ENCODE results near the gene CD22. TPM values are rescaled to one million over a fixed set of nuclear protein-coding genes. Genes with fewer than 3 reads are reported as not detected.
"Not testable (repeated sequence)": the region's sequence is repeated elsewhere in the genome, so short reads cannot be mapped to it uniquely, and the experiment has no call there.

CD22 gene
- under 1 TPM; 0.52 to 0.63 TPM for total RNA-seq

DNA sequence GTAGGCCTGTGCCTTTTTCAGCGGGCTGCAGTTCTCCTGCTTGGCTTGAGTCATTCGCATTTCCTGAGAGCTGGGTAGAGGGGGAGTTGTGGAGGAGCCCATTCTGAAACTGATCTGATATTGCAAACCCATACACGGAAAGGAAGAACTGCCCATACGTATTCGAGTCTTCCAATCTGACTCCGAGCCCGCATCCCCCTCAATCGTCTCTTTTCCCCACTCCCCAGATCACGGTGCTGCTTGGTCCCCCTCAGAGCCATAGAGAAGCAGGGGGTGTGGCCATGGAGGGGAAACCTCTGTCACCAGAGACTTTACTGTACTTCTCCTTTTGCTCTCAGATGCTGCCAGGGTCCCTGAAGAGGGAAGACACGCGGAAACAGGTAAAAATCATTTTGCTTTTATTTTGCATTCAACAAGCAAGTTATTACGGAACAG lies at the start of gene CD22:
Gene CD22 (plus strand): TSS at position 337 of the 435 bp plus-strand sequence. CDS start 2,854 bp downstream, outside the sequence.
- Mint-ChIP-seq H3K9me3 (ENCODE audit: insufficient read depth) (no peaks in the 10 kb centered on the region), H3K27me3 (ENCODE audit: low read depth) (peaks cover 9% of the 10 kb centered on the region), H3K4me3 (no peak within 1 kb of the TSS), H3K4me1 (ENCODE audit: low read depth) (peaks cover 21% of the 10 kb centered on the region), H3K36me3 (ENCODE audit: low read depth) (no peaks in the 10 kb centered on the region), H3K27ac (no peak within 1 kb of the TSS)
- ATAC-seq = no peak
- ChIA-PET POLR2A (no interaction called here), CTCF (no interaction called here)
- no peak for DNase-seq

DNA sequence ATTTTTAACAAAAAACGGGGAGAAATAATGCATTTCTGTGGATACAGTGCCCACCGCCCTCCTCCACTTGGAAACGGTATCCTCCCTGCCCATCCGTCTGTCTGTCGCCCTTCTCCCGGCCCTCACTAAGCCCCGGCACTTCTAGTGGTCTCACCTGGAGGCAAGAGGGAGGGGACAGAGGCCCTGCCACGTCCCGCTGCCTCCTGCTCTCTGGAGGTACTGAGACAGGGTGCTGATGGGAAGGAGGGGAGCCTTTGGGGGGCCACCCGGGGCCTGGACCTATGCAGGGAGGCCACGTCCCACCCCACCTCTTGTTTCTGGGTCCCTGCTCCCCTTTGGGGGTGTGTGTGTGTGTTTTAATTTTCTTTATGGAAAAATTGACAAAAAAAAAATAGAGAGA lies 49.6 kb upstream of the CD22 start:
- CTCF ChIA-PET = interaction anchor here (0.8 kb wide), 1 partner anchor 137 kb away, joined by 3 read pairs; no protein-coding TSS in a partner anchor
- H3K4me1 Mint-ChIP-seq (ENCODE audit: low read depth) = no peaks in the 10 kb centered on the region
- ATAC-seq = no peak
- DNase-seq = no peak
- no peak overlapping the region for H3K4me3 Mint-ChIP-seq
- peaks cover 18% of the 10 kb centered on the region for H3K36me3 Mint-ChIP-seq (ENCODE audit: low read depth)
- POLR2A ChIA-PET = no interaction called here
- H3K27ac Mint-ChIP-seq = no peak overlapping the region
- peaks cover 22% of the 10 kb centered on the region for H3K27me3 Mint-ChIP-seq (ENCODE audit: low read depth)
- H3K9me3 Mint-ChIP-seq (ENCODE audit: insufficient read depth) = no peaks in the 10 kb centered on the region

DNA sequence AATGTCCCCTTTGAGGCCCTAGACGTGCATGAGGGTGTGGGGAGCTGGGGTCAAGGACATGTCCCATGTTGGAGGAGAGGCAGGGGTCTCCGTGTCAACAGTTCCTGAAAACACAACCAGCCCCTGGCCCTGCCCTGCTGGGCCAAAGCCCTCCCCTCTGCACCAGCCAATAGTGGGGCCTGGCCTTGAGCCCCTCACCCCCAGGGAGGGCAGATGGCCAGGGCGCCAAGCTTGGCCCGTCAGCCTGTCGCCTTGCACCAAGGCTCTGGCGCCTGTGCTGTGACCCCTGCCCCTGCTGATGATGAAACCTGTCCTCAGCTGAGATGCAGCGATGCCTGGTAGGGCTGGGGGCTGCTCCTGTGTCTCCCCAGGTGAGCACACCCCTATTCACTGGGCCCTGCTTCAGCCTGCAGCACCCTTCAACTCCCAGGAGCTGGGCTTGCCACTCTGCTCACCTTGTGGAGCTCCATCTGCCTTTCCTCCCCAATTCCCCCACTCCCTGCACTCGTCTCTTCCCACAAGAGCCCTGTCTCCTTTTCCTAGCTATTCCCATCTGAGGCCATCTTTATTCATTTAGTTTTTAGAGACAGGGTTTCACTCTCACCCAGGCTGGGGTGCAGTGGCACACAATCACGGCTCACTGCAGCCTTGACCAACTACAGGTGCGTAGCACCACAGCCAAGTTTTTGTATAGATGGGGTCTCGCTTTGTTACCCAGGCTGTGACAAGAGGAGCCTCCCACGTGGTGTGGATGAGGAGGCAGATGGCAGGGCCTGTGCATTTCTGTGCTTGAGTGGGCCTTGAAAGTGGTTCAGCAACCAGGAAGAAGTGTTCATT lies 48.8 kb upstream of the CD22 start:
- CTCF ChIA-PET = interaction anchor here (0.8 kb wide), 1 partner anchor 138 kb away, joined by 3 read pairs; no protein-coding TSS in a partner anchor
- peaks cover 26% of the 10 kb centered on the region for H3K27me3 Mint-ChIP-seq (ENCODE audit: low read depth)
- H3K36me3 Mint-ChIP-seq (ENCODE audit: low read depth) = peaks cover 14% of the 10 kb centered on the region
- no peaks in the 10 kb centered on the region for H3K4me1 Mint-ChIP-seq (ENCODE audit: low read depth)
- H3K9me3 Mint-ChIP-seq (ENCODE audit: insufficient read depth) = no peaks in the 10 kb centered on the region
- no peak overlapping the region for H3K4me3 Mint-ChIP-seq
- POLR2A ChIA-PET = interaction anchor here (0.5 kb wide), 1 partner anchor 62 kb away, joined by 4 read pairs; no protein-coding TSS in a partner anchor
- no peak overlapping the region for H3K27ac Mint-ChIP-seq
- ATAC-seq (no peak), DNase-seq (no peak)

DNA sequence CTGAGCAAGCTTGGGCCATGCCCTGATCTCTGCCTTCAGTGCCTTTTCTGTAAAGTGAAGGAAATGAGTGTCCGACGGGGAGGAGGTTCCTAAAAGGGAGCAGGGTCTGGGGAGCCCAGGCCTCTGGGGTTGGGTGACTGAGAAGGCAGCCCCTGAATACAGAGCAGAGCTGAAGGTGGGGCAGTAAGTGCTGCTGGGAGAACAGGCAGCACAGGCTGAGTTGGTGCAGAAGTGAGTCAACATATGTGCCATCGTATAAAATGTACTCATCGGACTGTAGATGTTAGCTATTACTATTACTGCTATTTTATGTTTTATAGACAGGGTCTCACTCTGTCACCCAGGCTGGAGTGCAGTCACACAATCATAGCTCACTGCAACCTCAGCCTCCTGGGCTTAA lies 47.7 kb upstream of the CD22 start:
- H3K27me3 Mint-ChIP-seq (ENCODE audit: low read depth) = peaks cover 26% of the 10 kb centered on the region
- no peaks in the 10 kb centered on the region for H3K4me1 Mint-ChIP-seq (ENCODE audit: low read depth)
- H3K9me3 Mint-ChIP-seq (ENCODE audit: insufficient read depth) = no peaks in the 10 kb centered on the region
- no peak overlapping the region for H3K27ac Mint-ChIP-seq
- DNase-seq (no peak), ATAC-seq (no peak)
- CTCF ChIA-PET = interaction anchor here (1.1 kb wide), 1 partner anchor 214 kb away, joined by 3 read pairs; no protein-coding TSS in a partner anchor
- POLR2A ChIA-PET = no interaction called here
- H3K4me3 Mint-ChIP-seq = no peak overlapping the region
- peaks cover 7% of the 10 kb centered on the region for H3K36me3 Mint-ChIP-seq (ENCODE audit: low read depth)

DNA sequence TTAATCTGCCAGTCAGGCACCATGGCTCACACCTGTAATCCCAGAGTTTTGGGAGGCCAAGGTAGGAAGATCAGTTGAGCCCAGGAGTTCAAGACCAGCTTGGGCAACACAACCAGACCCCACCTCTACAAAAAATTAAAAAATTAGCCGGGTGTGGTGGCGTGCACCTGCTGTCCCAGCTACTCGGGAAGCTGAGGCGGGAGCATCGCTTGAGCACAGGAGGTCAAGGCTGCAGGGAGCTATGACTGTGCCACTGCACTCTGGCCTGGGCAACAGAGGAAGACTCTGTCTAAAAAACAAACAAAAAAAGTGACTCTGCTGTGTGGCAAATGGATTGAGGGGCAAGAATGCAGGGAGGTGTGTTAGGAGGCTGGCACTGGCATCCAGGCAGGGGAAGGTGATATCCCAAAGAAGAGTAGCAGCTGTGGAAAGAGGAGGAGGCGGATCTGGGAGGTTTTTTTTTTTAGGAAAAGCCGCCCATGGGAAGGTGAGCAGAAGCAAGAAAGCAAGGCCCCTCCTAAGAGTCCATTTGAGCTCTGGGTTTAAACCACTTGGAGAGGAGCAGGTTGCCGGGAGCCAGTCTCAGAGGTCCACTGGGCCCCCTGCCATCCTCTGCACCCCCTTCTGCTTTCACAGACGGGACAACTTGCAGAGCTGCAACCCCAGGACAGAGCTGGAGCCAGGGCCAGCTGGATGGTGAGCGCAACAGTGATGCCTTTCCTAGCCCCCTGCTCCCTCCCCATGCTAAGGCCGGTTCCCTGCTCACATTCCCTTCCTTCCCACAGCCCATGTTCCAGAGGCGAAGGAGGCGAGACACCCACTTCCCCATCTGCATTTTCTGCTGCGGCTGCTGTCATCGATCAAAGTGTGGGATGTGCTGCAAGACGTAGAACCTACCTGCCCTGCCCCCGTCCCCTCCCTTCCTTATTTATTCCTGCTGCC lies 44.6 kb upstream of the CD22 start:
- ChIA-PET CTCF (no interaction called here), POLR2A (no interaction called here)
- ATAC-seq = no peak
- Mint-ChIP-seq H3K9me3 (ENCODE audit: insufficient read depth) (no peaks in the 10 kb centered on the region), H3K4me3 (no peak overlapping the region), H3K27me3 (ENCODE audit: low read depth) (peaks cover 28% of the 10 kb centered on the region), H3K36me3 (ENCODE audit: low read depth) (peaks cover under 1% of the 10 kb centered on the region), H3K4me1 (ENCODE audit: low read depth) (no peaks in the 10 kb centered on the region), H3K27ac (no peak overlapping the region)
- no peak for DNase-seq

DNA sequence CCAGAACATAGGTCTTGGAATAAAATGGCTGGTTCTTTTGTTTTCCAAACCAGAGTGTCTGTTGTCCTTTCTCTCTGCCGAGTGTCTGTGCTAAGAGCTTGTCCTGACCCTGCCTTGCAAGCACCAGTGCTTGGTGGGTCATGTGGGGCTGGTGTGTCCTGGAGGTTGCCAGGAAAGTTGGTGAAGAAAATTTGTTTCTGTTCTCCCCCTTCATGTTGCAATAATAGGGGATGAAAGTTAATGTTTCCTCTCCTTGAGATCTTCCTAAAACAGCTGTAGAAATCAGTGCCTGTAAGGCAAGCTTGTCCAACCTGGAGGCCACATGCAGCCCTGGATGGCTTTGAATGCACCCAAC lies 43.9 kb upstream of the CD22 start:
- H3K4me3 Mint-ChIP-seq = no peak overlapping the region
- no peak for ATAC-seq
- peaks cover 28% of the 10 kb centered on the region for H3K27me3 Mint-ChIP-seq (ENCODE audit: low read depth)
- no peaks in the 10 kb centered on the region for H3K4me1 Mint-ChIP-seq (ENCODE audit: low read depth)
- no peak overlapping the region for H3K27ac Mint-ChIP-seq
- no peak for DNase-seq
- ChIA-PET CTCF (no interaction called here), POLR2A (no interaction called here)
- H3K36me3 Mint-ChIP-seq (ENCODE audit: low read depth) = no peaks in the 10 kb centered on the region
- H3K9me3 Mint-ChIP-seq (ENCODE audit: insufficient read depth) = no peaks in the 10 kb centered on the region

DNA sequence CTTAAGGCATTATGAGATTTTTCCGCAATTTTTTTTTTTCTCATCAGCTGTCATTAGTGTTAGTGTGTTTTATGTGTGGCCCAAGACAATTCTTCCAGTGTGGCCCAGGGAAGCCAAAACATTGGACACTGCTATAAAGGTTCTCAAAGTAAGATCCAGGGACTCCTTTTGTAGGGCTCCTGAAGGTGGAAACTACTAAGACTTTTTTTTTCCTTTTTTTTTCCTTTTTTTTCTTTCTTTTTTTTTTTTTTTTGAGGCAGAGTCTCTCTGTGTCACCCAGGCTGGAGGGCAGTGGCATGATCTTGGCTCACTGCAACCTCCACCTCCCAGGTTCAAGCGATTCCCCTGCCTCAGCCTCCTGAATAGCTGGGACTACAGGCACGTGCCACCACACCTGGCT lies 43.5 kb upstream of the CD22 start:
- H3K4me1 Mint-ChIP-seq (ENCODE audit: low read depth); ATAC-seq; H3K9me3 Mint-ChIP-seq (ENCODE audit: insufficient read depth); POLR2A ChIA-PET; H3K27ac Mint-ChIP-seq; H3K36me3 Mint-ChIP-seq (ENCODE audit: low read depth); CTCF ChIA-PET; DNase-seq; H3K4me3 Mint-ChIP-seq: not testable (repeated sequence)
- peaks cover 28% of the 10 kb centered on the region for H3K27me3 Mint-ChIP-seq (ENCODE audit: low read depth)

DNA sequence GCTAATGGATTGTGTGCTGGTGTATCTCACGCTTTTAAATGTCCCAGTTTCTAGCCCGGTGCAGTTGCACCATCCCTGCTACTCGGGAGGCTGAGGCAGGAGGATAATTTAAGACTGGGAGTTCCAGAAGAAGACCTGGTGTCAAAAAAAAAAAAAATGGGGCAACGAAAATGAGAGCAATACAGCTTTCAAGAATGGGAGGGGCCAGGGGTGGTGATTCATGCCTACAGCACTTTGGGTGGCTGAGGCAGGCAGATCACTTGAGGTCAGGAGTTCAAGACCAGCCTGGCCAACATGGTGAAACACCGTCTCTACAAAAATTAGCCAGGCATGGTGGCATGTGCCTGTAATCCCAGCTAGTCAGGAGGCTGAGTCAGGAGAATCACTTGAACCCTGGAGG lies 42.9 kb upstream of the CD22 start:
- H3K9me3 Mint-ChIP-seq (ENCODE audit: insufficient read depth); H3K4me1 Mint-ChIP-seq (ENCODE audit: low read depth); POLR2A ChIA-PET; DNase-seq; CTCF ChIA-PET; ATAC-seq; H3K36me3 Mint-ChIP-seq (ENCODE audit: low read depth); H3K4me3 Mint-ChIP-seq; H3K27ac Mint-ChIP-seq: not testable (repeated sequence)
- H3K27me3 Mint-ChIP-seq (ENCODE audit: low read depth) = peaks cover 27% of the 10 kb centered on the region

DNA sequence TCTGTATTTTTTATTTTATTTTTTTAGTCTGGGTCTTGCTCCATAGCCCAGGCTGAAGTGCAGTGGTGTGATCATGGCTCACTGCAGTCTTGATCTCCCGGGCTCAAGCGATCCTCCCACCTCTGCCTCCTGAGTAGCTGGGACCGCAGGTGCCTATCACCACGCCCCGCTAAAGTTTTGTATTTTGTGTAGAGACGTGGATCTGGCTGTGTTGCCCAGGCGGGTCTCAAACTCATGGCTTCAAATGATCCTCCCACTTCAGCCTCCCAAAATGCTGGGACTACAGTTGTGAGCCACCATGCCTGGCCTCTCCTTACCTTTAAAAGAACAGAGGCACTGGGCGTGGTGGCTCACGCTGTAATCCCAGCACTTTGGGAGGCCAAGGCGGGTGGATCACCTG lies 41.3 kb upstream of the CD22 start:
- no peak overlapping the region for H3K4me3 Mint-ChIP-seq
- no peaks in the 10 kb centered on the region for H3K4me1 Mint-ChIP-seq (ENCODE audit: low read depth)
- ChIA-PET POLR2A (no interaction called here), CTCF (no interaction called here)
- no peaks in the 10 kb centered on the region for H3K9me3 Mint-ChIP-seq (ENCODE audit: insufficient read depth)
- H3K27ac Mint-ChIP-seq = no peak overlapping the region
- H3K36me3 Mint-ChIP-seq (ENCODE audit: low read depth) = no peaks in the 10 kb centered on the region
- ATAC-seq (no peak), DNase-seq (no peak)
- peaks cover 16% of the 10 kb centered on the region for H3K27me3 Mint-ChIP-seq (ENCODE audit: low read depth)

DNA sequence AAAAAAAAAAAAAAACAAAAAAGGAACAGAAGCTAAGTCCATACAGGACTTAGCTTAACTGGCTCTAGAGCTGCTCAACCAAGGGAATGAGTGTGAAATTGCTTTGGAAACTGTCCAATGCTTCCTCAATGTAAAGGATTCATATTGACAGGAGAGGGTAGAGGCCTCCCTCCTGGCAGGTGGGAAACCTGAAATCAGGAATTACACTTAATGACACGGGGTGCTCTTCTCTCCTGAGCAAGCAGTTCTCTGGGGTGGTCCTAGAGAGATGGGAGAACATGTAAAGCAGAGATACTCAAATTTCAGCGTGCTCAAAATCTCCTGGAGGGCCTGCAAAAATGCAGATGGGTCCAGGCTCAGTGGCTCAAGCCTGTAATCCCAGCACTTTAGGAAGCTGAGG lies 40.7 kb upstream of the CD22 start:
- DNase-seq = no peak
- H3K4me1 Mint-ChIP-seq (ENCODE audit: low read depth) = no peaks in the 10 kb centered on the region
- ATAC-seq = no peak
- no peaks in the 10 kb centered on the region for H3K9me3 Mint-ChIP-seq (ENCODE audit: insufficient read depth)
- peaks cover 10% of the 10 kb centered on the region for H3K27me3 Mint-ChIP-seq (ENCODE audit: low read depth)
- ChIA-PET POLR2A (no interaction called here), CTCF (no interaction called here)
- H3K4me3 Mint-ChIP-seq = no peak overlapping the region
- no peak overlapping the region for H3K27ac Mint-ChIP-seq
- no peaks in the 10 kb centered on the region for H3K36me3 Mint-ChIP-seq (ENCODE audit: low read depth)

DNA sequence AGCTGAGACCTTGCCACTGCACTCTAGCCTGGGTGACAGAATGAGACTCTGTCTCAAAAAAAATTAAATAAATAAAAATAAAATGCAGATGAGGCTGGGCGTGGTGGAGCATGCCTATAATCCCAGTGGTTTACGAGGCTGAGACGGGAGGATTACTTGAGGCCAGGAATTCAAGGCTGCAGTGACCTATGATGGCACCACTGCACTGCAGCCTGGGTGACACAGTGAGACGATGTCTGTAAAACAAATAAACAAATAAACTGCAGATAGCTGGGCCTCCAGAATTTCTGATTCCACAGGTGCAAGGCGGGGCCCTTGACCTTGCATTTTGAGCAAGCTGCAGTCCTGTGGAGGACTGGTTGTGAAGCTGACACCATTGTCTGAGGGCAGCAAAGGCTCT lies 40.1 kb upstream of the CD22 start:
- Mint-ChIP-seq H3K36me3 (ENCODE audit: low read depth) (no peaks in the 10 kb centered on the region), H3K27me3 (ENCODE audit: low read depth) (peaks cover 8% of the 10 kb centered on the region), H3K27ac (no peak overlapping the region), H3K4me3 (no peak overlapping the region), H3K9me3 (ENCODE audit: insufficient read depth) (no peaks in the 10 kb centered on the region), H3K4me1 (ENCODE audit: low read depth) (no peaks in the 10 kb centered on the region)
- ATAC-seq = no peak
- no peak for DNase-seq
- ChIA-PET CTCF (interaction anchor here (0.7 kb wide), 1 partner anchor 179 kb away, joined by 3 read pairs; no protein-coding TSS in a partner anchor), POLR2A (no interaction called here)
